ENCODE data around the gene ZNF561. TPM values are rescaled to one million over a fixed set of nuclear protein-coding genes. Genes with fewer than 3 reads are reported as not detected.
"Not testable (repeated sequence)": the region's sequence is repeated elsewhere in the genome, so short reads cannot be mapped to it uniquely, and the experiment has no call there.

Gene ZNF561
- total RNA-seq: 44.2 and 45.2 TPM in 2 replicates

DNA sequence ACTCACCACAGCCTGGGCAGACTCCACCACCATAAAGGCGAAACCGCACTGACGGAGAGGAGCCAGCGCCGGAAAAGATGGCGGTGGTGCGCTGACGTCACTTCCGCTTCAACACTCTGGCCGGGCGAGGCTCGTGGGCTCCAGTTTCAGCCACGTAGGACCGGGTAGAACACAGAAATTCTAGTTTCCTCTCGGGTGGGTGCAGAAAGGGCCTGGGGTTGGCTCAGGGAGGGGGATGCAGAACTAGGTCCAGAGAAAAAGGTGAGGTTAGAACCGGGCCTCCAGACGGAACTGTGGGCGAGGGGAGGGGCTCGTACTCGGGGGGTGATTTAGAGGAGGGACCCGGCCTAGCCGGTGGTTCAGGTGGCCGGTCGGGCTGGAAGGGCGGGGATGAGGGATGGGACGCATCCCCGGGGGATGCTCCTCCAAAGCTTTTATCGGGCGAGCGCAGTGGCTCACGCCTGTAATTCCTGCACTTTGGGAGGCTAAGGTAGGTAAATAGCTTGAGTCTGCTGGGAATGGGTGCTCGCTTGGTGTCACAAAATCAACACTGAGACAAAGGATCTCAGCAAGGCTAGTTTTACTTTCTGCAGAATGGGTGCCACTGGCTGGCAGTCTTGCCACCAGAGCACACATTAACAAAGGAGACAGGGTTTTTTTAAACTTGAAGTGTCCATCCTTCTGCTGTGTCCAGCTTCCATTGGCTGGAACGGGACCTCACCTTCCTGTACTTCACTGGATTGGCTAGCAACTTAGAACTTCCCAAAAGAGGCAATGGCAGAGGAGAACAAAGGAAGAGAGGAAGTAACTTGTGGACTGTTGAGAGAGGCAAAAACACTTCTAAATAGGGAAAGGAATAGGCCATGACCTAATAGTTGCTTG is at the start of gene ZNF561:
Gene ZNF561, minus strand, starts transcription at position 77 of the 882 bp plus-strand sequence. CDS start 1,776 bp downstream, outside the sequence.
- Histone ChIP-seq H3K9me3 (ENCODE audit: low read depth, low read length) (no peaks in the 10 kb centered on the region), H4K20me1 (ENCODE audit: insufficient read depth, low read length) (no peaks in the 10 kb centered on the region), H3K27me3 (ENCODE audit: insufficient read depth, low read length) (no peaks in the 10 kb centered on the region), H3K36me3 (ENCODE audit: insufficient read depth, low read length) (peaks cover 29% of the 10 kb centered on the region), H3K4me3 (ENCODE audit: insufficient read depth, low read length) (peak within 1 kb of the TSS; percentile 83), H3K4me1 (ENCODE audit: insufficient read depth, low read length) (peaks cover 18% of the 10 kb centered on the region), H3K27ac (ENCODE audit: low read depth, low read length) (peak within 1 kb of the TSS; percentile 93), H2AFZ (ENCODE audit: low read length) (peak within 1 kb of the TSS; percentile 89), H3K79me2 (ENCODE audit: insufficient read depth, low read length) (peaks cover 21% of the 10 kb centered on the region), H3K4me2 (ENCODE audit: insufficient read depth, low read length) (peak within 1 kb of the TSS; percentile 88)
- DNase-seq (ENCODE audit: insufficient read length, low spot score, missing footprints): peak; percentile 93
- TF ChIP-seq CTCF (IDR thresholded peaks at IDR 0.05; ENCODE audit: extremely low read depth, low read depth, low read length): no peak

GRCh38 chr19:9668544-9668943 is 47.5 kb upstream of the ZNF561 start:
- Histone ChIP-seq H3K4me2 (ENCODE audit: insufficient read depth, low read length) (no peak overlapping the region), H3K9me3 (ENCODE audit: low read depth, low read length) (no peaks in the 10 kb centered on the region), H2AFZ (ENCODE audit: low read length) (no peak overlapping the region), H3K36me3 (ENCODE audit: insufficient read depth, low read length) (peaks cover 18% of the 10 kb centered on the region), H4K20me1 (ENCODE audit: insufficient read depth, low read length) (peaks cover 37% of the 10 kb centered on the region), H3K27ac (ENCODE audit: low read depth, low read length) (no peak overlapping the region), H3K79me2 (ENCODE audit: insufficient read depth, low read length) (peaks cover 100% of the 10 kb centered on the region), H3K4me1 (ENCODE audit: insufficient read depth, low read length) (no peaks in the 10 kb centered on the region), H3K27me3 (ENCODE audit: insufficient read depth, low read length) (no peaks in the 10 kb centered on the region), H3K4me3 (ENCODE audit: insufficient read depth, low read length) (no peak overlapping the region)
- DNase-seq (ENCODE audit: insufficient read length, low spot score, missing footprints): no peak
- TF ChIP-seq CTCF (IDR thresholded peaks at IDR 0.05; ENCODE audit: extremely low read depth, low read depth, low read length): no peak

DNA sequence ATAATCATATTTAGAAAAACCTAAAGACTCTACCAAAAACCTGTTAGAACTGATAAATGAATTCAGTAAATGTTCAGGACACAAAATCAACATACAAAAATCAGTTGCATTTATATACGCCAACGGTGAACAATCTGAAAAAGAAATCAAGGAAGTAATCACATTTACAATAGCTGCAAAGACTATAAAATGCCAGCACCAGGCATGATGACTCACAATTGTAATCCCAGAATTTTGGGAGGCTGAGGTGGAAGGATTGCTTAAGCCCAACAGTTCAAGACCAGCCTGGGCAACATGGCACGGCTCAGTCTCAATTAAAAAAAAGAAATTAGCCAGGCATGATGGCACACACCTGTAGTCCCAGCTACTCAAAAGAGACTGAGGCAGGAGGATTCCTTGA is 46.9 kb upstream of the ZNF561 start:
- Histone ChIP-seq H3K36me3 (ENCODE audit: insufficient read depth, low read length) (peaks cover 18% of the 10 kb centered on the region), H2AFZ (ENCODE audit: low read length) (no peak overlapping the region), H3K4me2 (ENCODE audit: insufficient read depth, low read length) (no peak overlapping the region), H3K27ac (ENCODE audit: low read depth, low read length) (no peak overlapping the region), H3K4me3 (ENCODE audit: insufficient read depth, low read length) (no peak overlapping the region), H3K79me2 (ENCODE audit: insufficient read depth, low read length) (peaks cover 99% of the 10 kb centered on the region), H3K4me1 (ENCODE audit: insufficient read depth, low read length) (no peaks in the 10 kb centered on the region), H3K27me3 (ENCODE audit: insufficient read depth, low read length) (no peaks in the 10 kb centered on the region), H4K20me1 (ENCODE audit: insufficient read depth, low read length) (peaks cover 39% of the 10 kb centered on the region), H3K9me3 (ENCODE audit: low read depth, low read length) (no peaks in the 10 kb centered on the region)
- TF ChIP-seq CTCF (IDR thresholded peaks at IDR 0.05; ENCODE audit: extremely low read depth, low read depth, low read length): no peak
- no peak for DNase-seq (ENCODE audit: insufficient read length, low spot score, missing footprints)

GRCh38 chr19:9658769-9659168 is 37.7 kb upstream of the ZNF561 start:
- peaks cover 24% of the 10 kb centered on the region for H3K36me3 ChIP-seq (ENCODE audit: insufficient read depth, low read length)
- peaks cover 80% of the 10 kb centered on the region for H3K79me2 ChIP-seq (ENCODE audit: insufficient read depth, low read length)

DNA sequence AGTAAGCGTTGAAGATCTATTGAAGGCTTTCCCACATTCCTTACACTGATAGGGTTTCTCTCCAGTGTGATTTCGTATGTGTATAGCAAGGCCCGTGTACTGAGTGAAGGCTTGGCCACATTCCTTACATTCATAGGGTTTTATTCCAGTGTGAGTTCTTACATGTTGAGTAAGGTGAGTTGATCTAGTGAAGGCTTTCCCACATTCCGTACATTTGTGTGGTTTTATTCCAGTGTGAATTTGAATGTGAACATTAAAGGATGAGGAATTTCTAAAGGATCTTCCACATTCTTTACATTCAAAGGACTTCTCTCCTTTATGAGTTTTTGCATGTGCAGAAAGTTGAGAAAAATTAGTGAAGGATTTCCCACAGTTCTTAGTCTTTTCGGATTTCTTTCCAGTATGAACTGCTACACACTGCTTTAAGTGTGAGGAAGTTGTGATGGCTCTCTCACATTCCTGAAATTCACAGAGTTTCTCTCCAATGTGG is 32.1 kb upstream of the ZNF561 start:
- peaks cover 32% of the 10 kb centered on the region for H3K9me3 ChIP-seq (ENCODE audit: low read depth, low read length)

More at GRCh38 chr19:9658769-9659168, 37.7 kb upstream of the ZNF561 start:
- H4K20me1 ChIP-seq (ENCODE audit: insufficient read depth, low read length): peaks cover 11% of the 10 kb centered on the region
- H3K27me3 ChIP-seq (ENCODE audit: insufficient read depth, low read length): no peaks in the 10 kb centered on the region
- H3K4me3 ChIP-seq (ENCODE audit: insufficient read depth, low read length): no peak overlapping the region
- no peaks in the 10 kb centered on the region for H3K4me1 ChIP-seq (ENCODE audit: insufficient read depth, low read length)
- H3K9me3 ChIP-seq (ENCODE audit: low read depth, low read length): peaks cover 10% of the 10 kb centered on the region
- H3K4me2 ChIP-seq (ENCODE audit: insufficient read depth, low read length): no peak overlapping the region
- no peak overlapping the region for H3K27ac ChIP-seq (ENCODE audit: low read depth, low read length)
- TF ChIP-seq CTCF (IDR thresholded peaks at IDR 0.05; ENCODE audit: extremely low read depth, low read depth, low read length): no peak
- H2AFZ ChIP-seq (ENCODE audit: low read length): no peak overlapping the region
- DNase-seq (ENCODE audit: insufficient read length, low spot score, missing footprints): no peak

GRCh38 chr19:9651464-9651863 is 30.4 kb upstream of the ZNF561 start:
- H3K36me3 ChIP-seq (ENCODE audit: insufficient read depth, low read length): peaks cover 68% of the 10 kb centered on the region
- peaks cover 56% of the 10 kb centered on the region for H3K79me2 ChIP-seq (ENCODE audit: insufficient read depth, low read length)

More for the DNA sequence above, 32.1 kb upstream of the ZNF561 start:
- H4K20me1 ChIP-seq (ENCODE audit: insufficient read depth, low read length); H3K27ac ChIP-seq (ENCODE audit: low read depth, low read length); H3K4me3 ChIP-seq (ENCODE audit: insufficient read depth, low read length); H3K4me1 ChIP-seq (ENCODE audit: insufficient read depth, low read length); DNase-seq (ENCODE audit: insufficient read length, low spot score, missing footprints); H2AFZ ChIP-seq (ENCODE audit: low read length); H3K27me3 ChIP-seq (ENCODE audit: insufficient read depth, low read length); H3K4me2 ChIP-seq (ENCODE audit: insufficient read depth, low read length): not testable (repeated sequence)
- peaks cover 62% of the 10 kb centered on the region for H3K36me3 ChIP-seq (ENCODE audit: insufficient read depth, low read length)
- H3K79me2 ChIP-seq (ENCODE audit: insufficient read depth, low read length): peaks cover 60% of the 10 kb centered on the region

More at GRCh38 chr19:9651464-9651863, 30.4 kb upstream of the ZNF561 start:
- not testable (repeated sequence) for H2AFZ ChIP-seq (ENCODE audit: low read length); H3K4me2 ChIP-seq (ENCODE audit: insufficient read depth, low read length); H4K20me1 ChIP-seq (ENCODE audit: insufficient read depth, low read length); H3K27ac ChIP-seq (ENCODE audit: low read depth, low read length); DNase-seq (ENCODE audit: insufficient read length, low spot score, missing footprints); H3K4me3 ChIP-seq (ENCODE audit: insufficient read depth, low read length); H3K27me3 ChIP-seq (ENCODE audit: insufficient read depth, low read length); H3K4me1 ChIP-seq (ENCODE audit: insufficient read depth, low read length)
- H3K9me3 ChIP-seq (ENCODE audit: low read depth, low read length): peaks cover 32% of the 10 kb centered on the region
